Ovary (tissue), 9 donors: ENCODE results near the gene RNF166. TPM values are rescaled to one million over a fixed set of nuclear protein-coding genes. Genes with fewer than 3 reads are reported as not detected.

Experiments
- DNase-seq, 5 donors: peaks; one replicate each; pipeline ENCODE4 v3.0.0-alpha.2; 2019 to 2020
- H3K27ac ChIP-seq, 2 donors: fragments of 200-600 bp; one replicate each; pipeline versions ENCODE4 v1.5.1 to v1.8.0; 2019 to 2022
- H3K27me3 ChIP-seq: fragments of 200-600 bp; one replicate; pipeline ENCODE4 v1.8.0; 2022
- H3K36me3 ChIP-seq: fragments of 200-600 bp; sonication (generic); one replicate; pipeline ENCODE4 v1.5.1; 2019
- H3K4me1 ChIP-seq: one replicate; pipeline ENCODE4 v1.8.1; 2013; ENCODE audit warnings: mild to moderate bottlenecking, moderate library complexity; ENCODE audit not compliant: insufficient read depth
- H3K4me3 ChIP-seq: fragments of 200-600 bp; sonication (generic); one replicate; pipeline ENCODE4 v1.5.1; 2017
- H3K9me3 ChIP-seq, 2 donors: fragments of 200-600 bp in 1 of 2; sonication (generic) in 1 of 2; one replicate each; pipeline versions ENCODE4 v1.5.1 to v1.8.1; 2013 to 2019; ENCODE audit warnings: mild to moderate bottlenecking in 1 of 2, moderate library complexity in 1 of 2
- CTCF ChIP-seq, 3 donors: fragments of 450-650 bp in 2 of 3; fragments of 200-600 bp in 1 of 3; IDR thresholded peaks; one replicate each; pipeline versions ENCODE4 v1.5.1 to v1.8.0; 2016 to 2022; ENCODE audit warnings: antibody characterized with exemption in 3 of 3, mild to moderate bottlenecking in 1 of 3
- EP300 ChIP-seq: sonication (generic); formaldehyde crosslinking; IDR thresholded peaks from one replicate; pipeline ENCODE4 v1.6.1; 2017; ENCODE audit warnings: antibody characterized with exemption
- POLR2A ChIP-seq: fragments of 450-650 bp; IDR thresholded peaks from one replicate; pipeline ENCODE4 v1.6.1; 2017; ENCODE audit warnings: antibody characterized with exemption, mild to moderate bottlenecking, moderate library complexity
- WGBS, 3 donors: extraction: QIAGEN DNeasy Blood & Tissue Kit in 1 of 3; methylation state at CpG; one replicate each; pipeline versions ENCODE4 v1.1.5 to v1.1.7; 2013 to 2017; 5-methylcytosine and 5-hydroxymethylcytosine counted together
- intact Hi-C, 4 donors: fragments of 100-400 bp; cut with DNase I; formaldehyde crosslinking; loops; one replicate each; pipeline versions ENCODE4 v1.11.0 to v1.15.1; 2022 to 2023
- polyA plus RNA-seq, 2 donors: library from polyadenylated mRNA; stranded (reverse); fragments of 200-250 nt in 1 of 2; fragments of 350-450 nt in 1 of 2; fragmentation: Illumina TruSeq in 1 of 2; extraction: RNeasy Lipid Tissue Mini Kit (QIAGEN cat#74804) in 1 of 2; gene quantifications; one replicate each; pipeline ENCODE4 v1.2.3, GENCODE V29; 2013 to 2014
- total RNA-seq, 7 donors: library from RNA; depleted of rRNA in 2 of 7; stranded (reverse); fragments of >200 nt in 2 of 7; fragmentation: NEBNext Ultra II Directional in 3 of 7; extraction: Animal tissue kit (Norgen Biotek cat#: 25700) in 3 of 7; gene quantifications; one replicate each; pipeline versions ENCODE4 v1.1.0 to v1.2.4, GENCODE V29; 2016 to 2023
- donor health status: DM: no; HTN: no; CAD: no; lungs with moderate emphysema.
- donor health status: DM: no; HTN: no; CAD: no.
- donor health status: Bipolar disorder and iron deficiency.
- donor health status: DM: yes; HTN: yes; CAD: no.
- donor health status: DM: no; HTN: no; CAD: no.
- donor health status: DM: yes; HTN: yes; CAD: no.

Gene RNF166
- total and polyA plus RNA-seq, 9 donors = 4.7 to 26.5 (median 20.9) TPM

- Histone ChIP-seq H3K4me3 (no peak overlapping the region), H3K36me3 (no peaks in the 10 kb centered on the region), H3K9me3 (no peaks in the 10 kb centered on the region), H3K27me3 (no peaks in the 10 kb centered on the region), H3K4me1 (peaks cover 2% of the 10 kb centered on the region), H3K27ac (no peak overlapping the region)
- intact Hi-C loops = loop anchor here (2.0 to 10.0 kb wide), 4 partner anchors 37 to 470 kb away; partner anchors contain the start of genes ZNF778 (in 2 of the 4), PABPN1L (in 1 of the 4) and PIEZO1 (in 1 of the 4)
- DNase-seq = no peak
- TF ChIP-seq CTCF (IDR thresholded peaks at IDR 0.05) (no peak), EP300 (no peak), POLR2A (no peak)
- WGBS, 3 donors = 52 to 67% (median 64%) methylated on average over 34 to 39 of the region's 39 CpGs
Observed at GRCh38 chr16:88744577-88745521, 38.6 kb upstream of the RNF166 start.

GRCh38 chr16:88743693-88744576 is 37.7 kb upstream of the RNF166 start:
- WGBS, 3 donors = 52 to 60% (median 58%) methylated on average over 29 to 32 of the region's 32 CpGs
- no peak overlapping the region for H3K4me3 ChIP-seq
- H3K27ac ChIP-seq = no peak overlapping the region
- intact Hi-C loops = loop anchor here (2.0 to 10.0 kb wide), 4 partner anchors 38 to 471 kb away; partner anchors contain the start of genes PIEZO1 (in 2 of the 4), ZNF778 (in 2 of the 4) and PABPN1L (in 1 of the 4)
- no peaks in the 10 kb centered on the region for H3K36me3 ChIP-seq
- peaks cover 2% of the 10 kb centered on the region for H3K4me1 ChIP-seq
- H3K9me3 ChIP-seq = no peaks in the 10 kb centered on the region
- no peaks in the 10 kb centered on the region for H3K27me3 ChIP-seq
- DNase-seq = peak; percentile 60 to 86 (median 84)
- TF ChIP-seq POLR2A (no peak), CTCF (IDR thresholded peaks at IDR 0.05) (peak; percentile 71 to 87 (median 72)), EP300 (no peak)

- no peak overlapping the region for H3K27ac ChIP-seq
Observed at GRCh38 chr16:88742896-88743605, 36.8 kb upstream of the RNF166 start.

More at GRCh38 chr16:88742896-88743605, 36.8 kb upstream of the RNF166 start:
- DNase-seq = no peak
- WGBS, 3 donors = 82 to 93% (median 87%) methylated on average over 18 to 19 of the region's 19 CpGs
- Histone ChIP-seq H3K4me1 (peaks cover 2% of the 10 kb centered on the region), H3K4me3 (no peak overlapping the region), H3K27me3 (no peaks in the 10 kb centered on the region), H3K9me3 (no peaks in the 10 kb centered on the region), H3K36me3 (no peaks in the 10 kb centered on the region)
- TF ChIP-seq EP300 (no peak), CTCF (IDR thresholded peaks at IDR 0.05) (no peak)
- intact Hi-C loops = loop anchor here in 3 of 4 donors (2.0 to 10.0 kb wide), 4 partner anchors 39 to 472 kb away; partner anchors contain the start of genes ZNF778 (in 2 of the 3), PABPN1L (in 1 of the 3) and PIEZO1 (in 1 of the 3)
